Activated CD8-positive, alpha-beta T cell treated with anti-CD3 and anti-CD28 coated beads for 36 hours (primary cell): ENCODE measurements around the gene EOLA2. TPM values are rescaled to one million over a fixed set of nuclear protein-coding genes. Genes with fewer than 3 reads are reported as not detected.
A peak's percentile ranks its signal among the peaks of the same experiment; 100 is the strongest.
"Not testable (repeated sequence)": the region's sequence is repeated elsewhere in the genome, so short reads cannot be mapped to it uniquely, and the experiment has no call there.

Experiments used
- ATAC-seq: fragments of 200-7000 bp; cut with Tn5 transposase; one replicate; pipeline ENCODE4 v1.10.0; 2021; ENCODE audit warnings: mild to moderate bottlenecking, moderate library complexity
- CTCF ChIA-PET: fragments of 350-600 bp; sonication (Branson Sonifier 250); formaldehyde crosslinking; loops from one replicate; lab custom pipeline; 2021; ENCODE audit warnings: antibody characterized with exemption; lab: Charles Lee
- POLR2A ChIA-PET: fragments of 350-600 bp; sonication (Branson Sonifier 250); formaldehyde crosslinking; loops from one replicate; lab custom pipeline; 2021; ENCODE audit warnings: antibody characterized with exemption; lab: Charles Lee
- DNase-seq: peaks from one replicate; pipeline ENCODE4 v3.0.0-alpha.2; 2020
- H3K27ac Mint-ChIP-seq: one replicate; pipeline ENCODE4 v1.8.0; 2021; ENCODE audit warnings: mild to moderate bottlenecking, mixed read lengths
- H3K27me3 Mint-ChIP-seq: one replicate; pipeline ENCODE4 v1.8.0; 2021; ENCODE audit warnings: mixed read lengths
- H3K36me3 Mint-ChIP-seq: one replicate; pipeline ENCODE4 v1.8.0; 2021; ENCODE audit warnings: low read depth, mixed read lengths
- H3K4me1 Mint-ChIP-seq: one replicate; pipeline ENCODE4 v1.8.0; 2021; ENCODE audit warnings: low read depth, mixed read lengths
- H3K4me3 Mint-ChIP-seq: one replicate; pipeline ENCODE4 v1.8.0; 2021; ENCODE audit warnings: mild to moderate bottlenecking, moderate library complexity, mixed read lengths
- H3K9me3 Mint-ChIP-seq: one replicate; pipeline ENCODE4 v1.8.0; 2021; ENCODE audit warnings: mixed read lengths
- intact Hi-C: fragments of 100-400 bp; cut with micrococcal nuclease; formaldehyde crosslinking; loops from one replicate; pipeline ENCODE4 v1.10.0; 2022
- total RNA-seq, 2 experiments: library from RNA; stranded (reverse); gene quantifications; one replicate each; pipeline ENCODE4 v1.2.3, GENCODE V29; 2021
- TF ChIP-seq, protein P1 (sequence below): fragments of 200-600 bp; IDR thresholded peaks from one replicate; pipeline ENCODE4 v1.8.0; 2022; ENCODE audit warnings: antibody characterized with exemption, mild to moderate bottlenecking

The EOLA2 gene
- total RNA-seq, 2 experiments from 2014 or later: 23.2 to 25.8 TPM

DNA sequence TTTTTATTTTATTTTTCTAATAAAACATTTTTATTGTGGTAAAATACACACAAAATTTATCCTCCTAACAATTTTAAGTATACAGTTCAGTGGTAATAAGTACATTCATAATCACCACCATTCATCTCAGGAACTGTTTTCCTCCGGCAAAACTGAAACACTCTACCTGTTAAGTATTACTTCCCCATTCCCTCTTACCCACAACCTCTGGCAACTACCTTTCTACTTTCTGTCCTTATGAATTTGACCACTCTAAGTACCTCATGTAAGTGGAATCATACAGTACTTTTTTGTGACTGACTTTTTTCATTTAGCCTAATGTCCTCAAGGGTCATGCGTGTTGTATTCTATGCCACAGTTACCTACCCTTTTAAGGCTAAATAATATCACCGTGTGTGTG lies 30.0 kb downstream of the EOLA2 start:
- intact Hi-C loops: loop anchor here (10.0 kb wide), 1 partner anchor 74 kb away; no protein-coding TSS in a partner anchor
- peaks cover 10% of the 10 kb centered on the region for H3K4me1 Mint-ChIP-seq
- TF ChIP-seq, protein P1, sequence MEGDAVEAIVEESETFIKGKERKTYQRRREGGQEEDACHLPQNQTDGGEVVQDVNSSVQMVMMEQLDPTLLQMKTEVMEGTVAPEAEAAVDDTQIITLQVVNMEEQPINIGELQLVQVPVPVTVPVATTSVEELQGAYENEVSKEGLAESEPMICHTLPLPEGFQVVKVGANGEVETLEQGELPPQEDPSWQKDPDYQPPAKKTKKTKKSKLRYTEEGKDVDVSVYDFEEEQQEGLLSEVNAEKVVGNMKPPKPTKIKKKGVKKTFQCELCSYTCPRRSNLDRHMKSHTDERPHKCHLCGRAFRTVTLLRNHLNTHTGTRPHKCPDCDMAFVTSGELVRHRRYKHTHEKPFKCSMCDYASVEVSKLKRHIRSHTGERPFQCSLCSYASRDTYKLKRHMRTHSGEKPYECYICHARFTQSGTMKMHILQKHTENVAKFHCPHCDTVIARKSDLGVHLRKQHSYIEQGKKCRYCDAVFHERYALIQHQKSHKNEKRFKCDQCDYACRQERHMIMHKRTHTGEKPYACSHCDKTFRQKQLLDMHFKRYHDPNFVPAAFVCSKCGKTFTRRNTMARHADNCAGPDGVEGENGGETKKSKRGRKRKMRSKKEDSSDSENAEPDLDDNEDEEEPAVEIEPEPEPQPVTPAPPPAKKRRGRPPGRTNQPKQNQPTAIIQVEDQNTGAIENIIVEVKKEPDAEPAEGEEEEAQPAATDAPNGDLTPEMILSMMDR: no peak
- ChIA-PET POLR2A (no interaction called here), CTCF (interaction anchor here (1.0 kb wide), 1 partner anchor 8 kb away, joined by 3 read pairs; no protein-coding TSS in a partner anchor)
- H3K27ac Mint-ChIP-seq: no peak overlapping the region
- H3K9me3 Mint-ChIP-seq: no peaks in the 10 kb centered on the region
- H3K36me3 Mint-ChIP-seq: no peaks in the 10 kb centered on the region
- H3K27me3 Mint-ChIP-seq: no peaks in the 10 kb centered on the region
- no peak for ATAC-seq
- no peak for DNase-seq
- no peak overlapping the region for H3K4me3 Mint-ChIP-seq

DNA sequence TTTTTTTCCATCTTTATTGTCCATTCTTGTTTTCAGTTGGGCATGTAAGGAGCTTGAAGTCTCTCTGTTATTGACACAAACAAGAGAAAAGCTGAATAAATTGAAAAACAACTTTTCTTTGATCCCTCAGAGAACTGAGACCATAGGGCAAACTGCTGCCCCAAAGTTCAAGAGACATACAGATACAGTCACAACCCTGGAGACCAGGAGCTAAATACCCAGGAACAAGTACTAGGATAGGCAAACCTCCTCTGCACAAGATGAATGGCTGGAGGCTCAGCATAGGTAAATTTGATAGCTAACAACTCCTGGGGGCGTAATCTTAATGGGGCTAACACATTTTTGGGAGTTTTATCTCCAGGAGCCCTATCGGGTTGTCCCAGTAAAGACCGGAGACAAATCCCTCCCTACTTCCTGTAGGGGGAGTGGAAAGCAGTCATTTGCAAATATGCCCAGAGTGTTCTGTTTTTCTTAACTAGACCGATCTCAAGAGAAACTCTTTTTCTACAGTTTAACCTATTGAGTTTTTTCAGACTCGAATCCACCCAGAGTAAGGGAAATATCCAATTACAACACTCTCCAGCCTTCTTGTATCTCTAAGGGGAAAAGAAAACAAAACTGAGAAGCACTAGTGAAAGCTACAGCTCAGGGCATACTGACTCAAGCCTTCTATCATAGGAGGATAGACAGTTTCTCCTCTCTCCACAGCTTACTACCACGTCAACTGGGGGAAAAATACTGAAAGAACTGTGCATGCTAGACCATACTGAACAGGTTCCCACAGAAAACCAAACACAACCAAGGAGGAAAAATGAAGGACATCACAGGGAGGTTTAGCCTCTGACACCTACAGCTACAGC lies 34.2 kb downstream of the EOLA2 start:
- intact Hi-C loops: loop anchor here (10.0 kb wide), 1 partner anchor 69 kb away; no protein-coding TSS in a partner anchor
- POLR2A ChIA-PET: interaction anchor here (0.7 kb wide), 1 partner anchor 34 kb away, joined by 3 read pairs; no protein-coding TSS in a partner anchor
- peaks cover 12% of the 10 kb centered on the region for H3K4me1 Mint-ChIP-seq

DNA sequence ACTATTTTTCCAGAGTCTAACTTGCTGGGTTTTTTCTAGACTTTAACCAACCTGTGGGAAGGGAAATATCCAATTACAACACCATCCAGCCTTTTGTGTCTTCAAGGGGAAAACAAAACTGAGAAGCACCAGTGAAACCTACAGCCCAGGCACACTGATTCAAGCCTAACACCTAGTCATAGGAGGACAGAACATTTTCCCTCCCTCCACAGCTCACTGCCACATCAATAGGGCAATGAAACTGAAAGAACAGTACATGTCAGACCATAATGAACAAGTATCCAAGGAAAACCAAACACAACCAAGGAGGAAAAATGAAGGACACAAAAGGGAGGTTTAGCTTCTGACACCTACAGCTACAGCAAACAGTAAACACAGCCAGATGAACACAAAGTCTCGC lies 39.7 kb downstream of the EOLA2 start:
- Mint-ChIP-seq H3K4me3 (no peak overlapping the region), H3K4me1 (peaks cover 11% of the 10 kb centered on the region), H3K36me3 (no peaks in the 10 kb centered on the region), H3K9me3 (no peaks in the 10 kb centered on the region), H3K27me3 (peaks cover 9% of the 10 kb centered on the region), H3K27ac (no peak overlapping the region)
- ChIA-PET POLR2A (no interaction called here), CTCF (no interaction called here)
- TF ChIP-seq, protein P1: no peak
- intact Hi-C loops: no loop called here
- DNase-seq: peak; percentile 12
- ATAC-seq: peak; percentile 68

More for the DNA sequence above, 34.2 kb downstream of the EOLA2 start:
- TF ChIP-seq, protein P1: no peak
- DNase-seq (no peak), ATAC-seq (peak; percentile 80)
- Mint-ChIP-seq H3K27ac (peak overlapping the region; percentile 55), H3K36me3 (no peaks in the 10 kb centered on the region), H3K4me3 (peak overlapping the region; percentile 44), H3K9me3 (no peaks in the 10 kb centered on the region), H3K27me3 (peaks cover 4% of the 10 kb centered on the region)
- CTCF ChIA-PET: interaction anchor here (1.0 kb wide), 1 partner anchor 36 kb away, joined by 3 read pairs; no protein-coding TSS in a partner anchor

DNA sequence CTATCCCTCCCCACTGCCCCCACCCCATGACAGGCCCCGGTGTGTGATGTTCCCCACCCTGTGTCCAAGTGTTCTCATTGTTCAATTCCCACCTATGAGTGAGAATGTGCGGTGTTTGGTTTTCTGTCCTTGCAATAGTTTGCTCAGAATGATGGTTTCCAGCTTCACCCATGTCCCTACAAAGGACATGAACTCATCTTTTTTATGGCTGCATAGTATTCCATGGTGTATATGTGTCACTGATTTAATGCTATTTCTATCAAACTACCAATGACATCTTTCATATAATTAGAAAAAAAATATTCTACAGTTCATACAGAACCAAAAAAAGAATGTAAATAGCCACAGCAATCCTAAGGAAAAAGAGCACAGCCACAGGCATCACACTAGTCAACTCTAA lies 47.5 kb downstream of the EOLA2 start:
- CTCF ChIA-PET, H3K4me1 Mint-ChIP-seq, DNase-seq, H3K36me3 Mint-ChIP-seq, intact Hi-C loops, H3K27ac Mint-ChIP-seq, H3K9me3 Mint-ChIP-seq, ATAC-seq, POLR2A ChIA-PET, H3K27me3 Mint-ChIP-seq, H3K4me3 Mint-ChIP-seq: not testable (repeated sequence)

Other genes with a start within 250 kb of the EOLA2 start
- gene MAGEA11, start 226.4 kb downstream of the EOLA2 start, total RNA-seq: not detected
- gene HSFX1, start 164.4 kb downstream of the EOLA2 start, total RNA-seq: under 1 TPM; 0.31 to 0.61 TPM
- gene MAGEA9, start 156.6 kb downstream of the EOLA2 start, total RNA-seq: not detected
- gene MAGEA8, start 57.3 kb downstream of the EOLA2 start, total RNA-seq: not detected
- gene HSFX4, start 8.9 kb downstream of the EOLA2 start, total RNA-seq: not detected